Measurements from ENCODE around the gene PECR. TPM values are rescaled to one million over a fixed set of nuclear protein-coding genes. Genes with fewer than 3 reads are reported as not detected.

Gene PECR
- total and polyA plus RNA-seq, 2 of the 4 experiments (the other 2 are of a cell fraction): 11.4 to 17.7 TPM

- no peak for DNase-seq
- Histone ChIP-seq H3K9me1 (ENCODE audit: insufficient read depth, low read length) (no peaks in the 10 kb centered on the region), H3K27me3 (ENCODE audit: control insufficient read depth, insufficient read depth, low read length) (no peaks in the 10 kb centered on the region), H3K9me3 (ENCODE audit: control insufficient read depth, insufficient read depth, low read length) (no peaks in the 10 kb centered on the region), H2BK20ac (ENCODE audit: low read depth, low read length) (no peak overlapping the region), H3K4me1 (ENCODE audit: control insufficient read depth, insufficient read depth, low read length) (0 out of 2 replicates have a peak, but pooled peaks cover 2% of the 10 kb centered on the region), H4K91ac (ENCODE audit: insufficient read depth, low read depth, low read length) (no peak overlapping the region), H4K8ac (ENCODE audit: low read depth in 2 of 2, low read length in 2 of 2) (peak overlapping the region; percentile 92 to 95), H3K56ac (ENCODE audit: extremely low read depth, insufficient read depth, low read length) (peak overlapping the region; percentile 80), H2BK15ac (ENCODE audit: low read depth, low read length) (no peak overlapping the region), H2AK9ac (replicated peaks; ENCODE audit: low read depth, low read length, poor library complexity) (peak overlapping the region; percentile 90), H2AFZ (replicated peaks; ENCODE audit: low read length, poor library complexity) (no peak overlapping the region), H3K27ac (ENCODE audit: insufficient read depth, low read length) (no peak overlapping the region), H2BK120ac (ENCODE audit: low read depth, low read length) (no peak overlapping the region), H3K14ac (replicated peaks; ENCODE audit: low read depth, low read length) (0 out of 2 replicates have a peak overlapping the region, but pooled peaks have one; percentile 22), H4K20me1 (ENCODE audit: insufficient read depth, low read length) (peaks cover 5% of the 10 kb centered on the region; the same call in 1 of the 2 replicates), H3K36me3 (ENCODE audit: control insufficient read depth, insufficient read depth, low read length) (peaks cover 11% of the 10 kb centered on the region), H3K18ac (ENCODE audit: low read depth, low read length) (no peak overlapping the region), H2BK5ac (ENCODE audit: low read depth, low read length, poor library complexity, severe bottlenecking) (peak overlapping the region; percentile 72), H3K4me2 (ENCODE audit: low read depth, low read length) (peak overlapping the region; percentile 47), H3K23ac (ENCODE audit: low read depth, low read length) (no peak overlapping the region), H3K9ac (ENCODE audit: low read depth, low read length) (peak overlapping the region; percentile 48; the same call in 1 of the 2 replicates), H2AK5ac (ENCODE audit: low read depth, low read length) (peak overlapping the region; percentile 67), H3K4ac (ENCODE audit: low read depth, low read length) (peak overlapping the region; percentile 84), H4K5ac (ENCODE audit: low read depth, low read length) (peak overlapping the region; percentile 90), H3K4me3 (ENCODE audit: insufficient read depth, low read depth, low read length) (peak overlapping the region; percentile 33; the same call in 1 of the 2 replicates), H3K79me1 (ENCODE audit: low read depth in 1 of 2, low read length in 2 of 2) (peaks cover 0 to 17% of the 10 kb centered on the region in 2 experiments; a peak in 3 of 4 replicates)
- ChIA-PET CTCF (interaction anchor here (0.6 kb wide), 1 partner anchor 336 kb away, joined by 4 read pairs; no protein-coding TSS in a partner anchor), POLR2A (ENCODE audit: unreplicated experiment) (interaction anchor here (0.6 kb wide), 1 partner anchor 1698 kb away, joined by 7 read pairs; the partner anchor contains the start of gene VWC2L)
- TF ChIP-seq RAD21 (IDR thresholded peaks at IDR 0.05; ENCODE audit: low read length) (no peak), RCOR1 (IDR thresholded peaks at IDR 0.05; ENCODE audit: insufficient replicate concordance, low read length) (no peak), NFE2L2 (IDR thresholded peaks at IDR 0.05; ENCODE audit: low read depth, low read length) (no peak), MAZ (IDR thresholded peaks at IDR 0.05; ENCODE audit: borderline replicate concordance, low read depth, low read length) (no peak), RFX5 (IDR thresholded peaks at IDR 0.05; ENCODE audit: low read depth, low read length) (no peak), CHD1 (IDR thresholded peaks at IDR 0.05; ENCODE audit: low read depth, low read length) (no peak), CEBPB (IDR thresholded peaks at IDR 0.05; ENCODE audit: low read depth, low read length) (no peak)
- TF ChIP-seq, protein P1, sequence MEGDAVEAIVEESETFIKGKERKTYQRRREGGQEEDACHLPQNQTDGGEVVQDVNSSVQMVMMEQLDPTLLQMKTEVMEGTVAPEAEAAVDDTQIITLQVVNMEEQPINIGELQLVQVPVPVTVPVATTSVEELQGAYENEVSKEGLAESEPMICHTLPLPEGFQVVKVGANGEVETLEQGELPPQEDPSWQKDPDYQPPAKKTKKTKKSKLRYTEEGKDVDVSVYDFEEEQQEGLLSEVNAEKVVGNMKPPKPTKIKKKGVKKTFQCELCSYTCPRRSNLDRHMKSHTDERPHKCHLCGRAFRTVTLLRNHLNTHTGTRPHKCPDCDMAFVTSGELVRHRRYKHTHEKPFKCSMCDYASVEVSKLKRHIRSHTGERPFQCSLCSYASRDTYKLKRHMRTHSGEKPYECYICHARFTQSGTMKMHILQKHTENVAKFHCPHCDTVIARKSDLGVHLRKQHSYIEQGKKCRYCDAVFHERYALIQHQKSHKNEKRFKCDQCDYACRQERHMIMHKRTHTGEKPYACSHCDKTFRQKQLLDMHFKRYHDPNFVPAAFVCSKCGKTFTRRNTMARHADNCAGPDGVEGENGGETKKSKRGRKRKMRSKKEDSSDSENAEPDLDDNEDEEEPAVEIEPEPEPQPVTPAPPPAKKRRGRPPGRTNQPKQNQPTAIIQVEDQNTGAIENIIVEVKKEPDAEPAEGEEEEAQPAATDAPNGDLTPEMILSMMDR (conservative IDR thresholded peaks at IDR 0.05; ENCODE audit: low read depth, low read length): no peak
- TF ChIP-seq, protein P2, sequence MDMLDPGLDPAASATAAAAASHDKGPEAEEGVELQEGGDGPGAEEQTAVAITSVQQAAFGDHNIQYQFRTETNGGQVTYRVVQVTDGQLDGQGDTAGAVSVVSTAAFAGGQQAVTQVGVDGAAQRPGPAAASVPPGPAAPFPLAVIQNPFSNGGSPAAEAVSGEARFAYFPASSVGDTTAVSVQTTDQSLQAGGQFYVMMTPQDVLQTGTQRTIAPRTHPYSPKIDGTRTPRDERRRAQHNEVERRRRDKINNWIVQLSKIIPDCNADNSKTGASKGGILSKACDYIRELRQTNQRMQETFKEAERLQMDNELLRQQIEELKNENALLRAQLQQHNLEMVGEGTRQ (IDR thresholded peaks at IDR 0.05; ENCODE audit: low read depth, low read length): no peak
- dilution Hi-C loops (cut with HindIII; ENCODE audit: low sequenced_read_pairs, unreplicated experiment) (no loop called here), intact Hi-C loops (cut with micrococcal nuclease) (loop anchor here (2.0 kb wide), 1 partner anchor 76 kb away; no protein-coding TSS in a partner anchor), in situ Hi-C loops (cut with MboI; ENCODE audit: low sequenced_read_pairs) (no loop called here)
- BruUV-seq (replicated peaks): TSS peak; percentile 99
- no peak for ATAC-seq (ENCODE audit: low read depth)
- no CpG with 5 or more reads among the region's 6 CpGs for WGBS, 2 experiments (ENCODE audit: extremely low coverage in 2 of 2, insufficient read length in 1 of 2)
Observed at GRCh38 chr2:216108310-216108966, 26.8 kb upstream of the PECR start.

Measured in IMR-90 (cell line).